H1 (cell line): ENCODE data around the gene SASS6.

Source experiments
- BRCA1 ChIP-seq: IDR thresholded peaks from 2 replicates; pipeline ENCODE4 v1.6.1; 2012; ENCODE audit warnings: low read depth, low read length, improper control_type of control experiment
- MAFK ChIP-seq: IDR thresholded peaks from 2 replicates; pipeline ENCODE4 v1.6.1; 2012; ENCODE audit warnings: low read depth, mild to moderate bottlenecking, improper control_type of control experiment, low read length
- NRF1 ChIP-seq: IDR thresholded peaks from 2 replicates; pipeline ENCODE4 v1.6.1; 2011; ENCODE audit warnings: mild to moderate bottlenecking, low read depth, low read length, improper control_type of control experiment
- POLR2AphosphoS5 ChIP-seq: IDR thresholded peaks from 2 replicates; pipeline ENCODE4 v1.6.1; 2011; ENCODE audit warnings: low read depth, low read length
- RAD21 ChIP-seq, 2 experiments: IDR thresholded peaks in 1 of 2; conservative IDR thresholded peaks in 1 of 2; 2 replicates each; pipeline ENCODE4 v1.6.1; 2011; ENCODE audit warnings: low read depth in 2 of 2, low read length in 2 of 2, improper control_type of control experiment in 1 of 2, inconsistent platforms in 1 of 2, mild to moderate bottlenecking in 1 of 2, moderate library complexity in 1 of 2
- TF ChIP-seq, protein P1 (sequence below): IDR thresholded peaks from 2 replicates; pipeline ENCODE4 v1.6.1; 2012; ENCODE audit warnings: inconsistent platforms
- TF ChIP-seq, protein P2 (sequence below), 3 experiments: IDR thresholded peaks; 1 replicate in 2 of 3; 2 replicates in 1 of 3; pipeline versions ENCODE4 v1.5.1 to v1.6.1; 2011; ENCODE audit warnings: low read length in 3 of 3, mild to moderate bottlenecking in 3 of 3, inconsistent platforms in 2 of 3, low read depth in 1 of 3, moderate library complexity in 1 of 3; ENCODE audit not compliant: insufficient read depth in 1 of 3; ENCODE audit errors: control extremely low read depth in 1 of 3
- TF ChIP-seq, protein P3 (sequence below): IDR thresholded peaks from 2 replicates; pipeline ENCODE4 v1.6.1; 2011; ENCODE audit warnings: low read length, improper control_type of control experiment

DNA sequence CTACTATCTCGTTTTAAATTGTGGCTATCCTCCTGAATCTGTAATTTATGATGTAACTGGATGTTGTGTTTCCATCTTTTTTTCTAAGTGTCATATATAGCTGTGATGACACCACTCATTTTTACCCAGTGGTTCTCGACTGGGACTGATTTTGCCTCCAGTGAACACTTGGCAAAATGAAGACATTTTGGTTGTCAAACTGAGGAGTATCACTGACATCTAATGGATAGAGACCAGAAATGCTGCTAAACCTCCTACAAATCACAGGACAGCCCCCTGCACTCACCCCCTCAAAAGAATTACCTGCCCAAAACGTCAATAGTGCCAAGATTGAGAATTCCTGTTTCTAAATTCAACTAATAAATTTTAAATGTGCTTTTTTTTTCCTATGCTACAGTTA lies 2.1 kb upstream of the SASS6 start:
- TF ChIP-seq, protein P1, sequence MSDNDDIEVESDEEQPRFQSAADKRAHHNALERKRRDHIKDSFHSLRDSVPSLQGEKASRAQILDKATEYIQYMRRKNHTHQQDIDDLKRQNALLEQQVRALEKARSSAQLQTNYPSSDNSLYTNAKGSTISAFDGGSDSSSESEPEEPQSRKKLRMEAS, result no peak
- TF ChIP-seq RAD21 (IDR thresholded peaks at IDR 0.05 in 1 of 2, conservative IDR thresholded peaks at IDR 0.05 in 1 of 2; ENCODE audit: low read depth in 2 of 2, low read length in 2 of 2), result peak in 1 of 2 experiments; percentile 16; a peak in 1 of 4 replicates
- TF ChIP-seq, protein P2, sequence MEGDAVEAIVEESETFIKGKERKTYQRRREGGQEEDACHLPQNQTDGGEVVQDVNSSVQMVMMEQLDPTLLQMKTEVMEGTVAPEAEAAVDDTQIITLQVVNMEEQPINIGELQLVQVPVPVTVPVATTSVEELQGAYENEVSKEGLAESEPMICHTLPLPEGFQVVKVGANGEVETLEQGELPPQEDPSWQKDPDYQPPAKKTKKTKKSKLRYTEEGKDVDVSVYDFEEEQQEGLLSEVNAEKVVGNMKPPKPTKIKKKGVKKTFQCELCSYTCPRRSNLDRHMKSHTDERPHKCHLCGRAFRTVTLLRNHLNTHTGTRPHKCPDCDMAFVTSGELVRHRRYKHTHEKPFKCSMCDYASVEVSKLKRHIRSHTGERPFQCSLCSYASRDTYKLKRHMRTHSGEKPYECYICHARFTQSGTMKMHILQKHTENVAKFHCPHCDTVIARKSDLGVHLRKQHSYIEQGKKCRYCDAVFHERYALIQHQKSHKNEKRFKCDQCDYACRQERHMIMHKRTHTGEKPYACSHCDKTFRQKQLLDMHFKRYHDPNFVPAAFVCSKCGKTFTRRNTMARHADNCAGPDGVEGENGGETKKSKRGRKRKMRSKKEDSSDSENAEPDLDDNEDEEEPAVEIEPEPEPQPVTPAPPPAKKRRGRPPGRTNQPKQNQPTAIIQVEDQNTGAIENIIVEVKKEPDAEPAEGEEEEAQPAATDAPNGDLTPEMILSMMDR (IDR thresholded peaks at IDR 0.05; ENCODE audit: control extremely low read depth in 1 of 3, insufficient read depth in 1 of 3, low read depth in 1 of 3, low read length in 3 of 3), result no peak
- TF ChIP-seq, protein P3, sequence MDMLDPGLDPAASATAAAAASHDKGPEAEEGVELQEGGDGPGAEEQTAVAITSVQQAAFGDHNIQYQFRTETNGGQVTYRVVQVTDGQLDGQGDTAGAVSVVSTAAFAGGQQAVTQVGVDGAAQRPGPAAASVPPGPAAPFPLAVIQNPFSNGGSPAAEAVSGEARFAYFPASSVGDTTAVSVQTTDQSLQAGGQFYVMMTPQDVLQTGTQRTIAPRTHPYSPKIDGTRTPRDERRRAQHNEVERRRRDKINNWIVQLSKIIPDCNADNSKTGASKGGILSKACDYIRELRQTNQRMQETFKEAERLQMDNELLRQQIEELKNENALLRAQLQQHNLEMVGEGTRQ, result no peak
- no peak for TF ChIP-seq NRF1
- TF ChIP-seq BRCA1, result no peak
- TF ChIP-seq POLR2AphosphoS5, result no peak
- no peak for TF ChIP-seq MAFK
